ENCODE data around the gene UTP3. TPM values are rescaled to one million over a fixed set of nuclear protein-coding genes. Genes with fewer than 3 reads are reported as not detected.

Gene UTP3, protein sequence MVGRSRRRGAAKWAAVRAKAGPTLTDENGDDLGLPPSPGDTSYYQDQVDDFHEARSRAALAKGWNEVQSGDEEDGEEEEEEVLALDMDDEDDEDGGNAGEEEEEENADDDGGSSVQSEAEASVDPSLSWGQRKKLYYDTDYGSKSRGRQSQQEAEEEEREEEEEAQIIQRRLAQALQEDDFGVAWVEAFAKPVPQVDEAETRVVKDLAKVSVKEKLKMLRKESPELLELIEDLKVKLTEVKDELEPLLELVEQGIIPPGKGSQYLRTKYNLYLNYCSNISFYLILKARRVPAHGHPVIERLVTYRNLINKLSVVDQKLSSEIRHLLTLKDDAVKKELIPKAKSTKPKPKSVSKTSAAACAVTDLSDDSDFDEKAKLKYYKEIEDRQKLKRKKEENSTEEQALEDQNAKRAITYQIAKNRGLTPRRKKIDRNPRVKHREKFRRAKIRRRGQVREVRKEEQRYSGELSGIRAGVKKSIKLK
- total RNA-seq = 21.8 and 22.1 TPM in 2 replicates

DNA sequence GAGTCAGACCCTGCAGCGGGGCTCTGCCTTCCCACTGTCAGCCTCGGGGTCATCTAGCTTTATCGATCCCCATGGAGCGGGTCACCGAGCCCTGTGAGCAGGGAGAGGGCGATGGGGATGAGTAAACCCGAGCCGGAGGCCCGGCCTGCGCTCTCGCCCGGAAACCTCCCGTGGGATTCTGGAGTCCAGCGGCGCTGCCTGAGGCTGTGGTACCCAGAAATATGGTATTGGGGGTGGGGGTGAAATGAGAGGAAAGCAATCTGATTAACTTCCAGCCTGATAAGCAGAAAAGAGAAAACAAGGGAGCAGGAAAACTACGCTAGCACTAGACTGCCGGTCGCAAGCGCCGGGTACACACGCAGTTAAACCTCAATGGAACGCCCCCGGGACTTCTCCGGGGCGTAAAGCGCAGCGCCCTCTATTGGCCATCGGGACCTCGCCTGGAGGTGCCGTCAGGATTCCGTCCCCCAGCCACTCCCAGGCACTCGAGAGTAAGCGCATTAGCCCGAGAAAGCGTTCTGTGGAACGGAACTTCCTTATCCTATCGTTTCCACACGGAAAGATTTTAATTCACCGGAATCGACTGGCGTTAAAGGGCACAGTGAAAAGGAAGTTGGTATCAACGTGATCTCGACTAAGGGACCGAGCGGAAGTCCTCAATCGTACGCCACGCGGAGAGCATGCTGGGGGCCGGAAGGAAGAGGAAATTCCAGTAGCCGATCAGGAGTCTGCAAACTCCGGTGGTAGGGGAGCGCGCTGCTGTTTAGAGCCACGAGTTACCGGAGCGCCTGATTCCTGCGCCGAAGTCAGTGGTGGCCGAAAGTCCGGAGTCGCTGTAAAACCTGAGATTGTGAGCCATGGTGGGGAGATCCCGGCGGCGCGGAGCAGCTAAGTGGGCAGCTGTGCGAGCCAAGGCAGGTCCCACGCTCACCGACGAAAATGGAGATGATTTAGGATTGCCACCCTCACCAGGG is at the start of gene UTP3:
Gene UTP3, plus strand, starts transcription at position 712 of the 974 bp plus-strand sequence. Its CDS starts 146 bp downstream, at position 858.

DNA sequence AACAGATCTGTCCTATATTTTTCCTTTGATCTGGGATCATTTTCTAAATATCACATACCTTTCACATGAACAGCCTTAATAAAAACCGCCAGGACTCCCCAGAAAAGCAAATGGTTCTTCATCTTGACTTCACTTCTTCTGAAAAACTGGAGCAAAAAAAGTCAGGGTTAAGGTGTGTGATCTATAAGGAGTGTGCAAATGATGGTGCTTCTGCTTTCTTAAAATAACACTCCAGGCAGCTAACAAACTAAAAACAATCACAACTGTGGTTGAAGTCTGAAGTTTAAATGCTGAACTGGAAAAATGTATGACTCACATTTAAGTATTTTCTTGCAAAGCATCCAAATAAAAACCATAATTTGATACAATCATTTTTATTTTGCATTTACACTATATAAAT is 22.0 kb upstream of the UTP3 start, which contains the start of gene JCHAIN:
Gene JCHAIN, minus strand, starts transcription at position 140 of the 400 bp plus-strand sequence. Its CDS starts 18 bp downstream, at position 122.

DNA sequence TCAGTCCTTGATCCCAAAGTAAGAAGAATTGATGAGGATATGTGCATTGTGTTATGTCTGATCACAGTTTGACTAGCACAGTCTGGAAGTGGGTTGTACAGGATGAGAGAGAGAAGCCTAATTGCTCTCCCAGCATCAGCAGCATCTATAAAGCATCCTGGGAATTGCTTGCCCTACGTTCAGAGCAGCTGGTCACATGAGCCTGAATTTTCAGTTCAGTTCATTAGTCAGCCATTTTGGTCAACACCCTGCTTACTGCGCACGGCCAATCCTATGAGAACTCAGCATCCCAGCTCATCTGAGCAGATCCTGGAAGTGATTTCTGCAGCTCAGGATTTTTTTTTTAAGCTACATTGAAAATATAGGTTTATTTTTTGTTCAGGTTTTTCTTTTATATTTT is 33.4 kb downstream of the UTP3 start, which contains the start of gene RUFY3:
Gene RUFY3, plus strand, starts transcription at position 218 of the 400 bp plus-strand sequence. CDS start 610 bp downstream, outside the sequence.

Other genes with a start within 250 kb of the UTP3 start
- gene MUC7, start 216.3 kb upstream of the UTP3 start, total RNA-seq = not detected in 2 replicates
- not detected in 2 replicates for gene AMTN, start 170.0 kb upstream of the UTP3 start, total RNA-seq
- not detected in 2 replicates for gene AMBN, start 96.3 kb upstream of the UTP3 start, total RNA-seq
- gene ENAM, start 59.8 kb upstream of the UTP3 start, total RNA-seq = 0.17 and 0.44 TPM in 2 replicates
- 3.6 and 5.8 TPM in 2 replicates for gene JCHAIN, start 22.0 kb upstream of the UTP3 start, total RNA-seq
- gene RUFY3, start 33.4 kb downstream of the UTP3 start, total RNA-seq = 77.2 and 98.5 TPM in 2 replicates
- gene GRSF1, start 151.4 kb downstream of the UTP3 start, total RNA-seq = 66.0 and 90.8 TPM in 2 replicates
- 9.9 and 19.8 TPM in 2 replicates for gene MOB1B, start 213.8 kb downstream of the UTP3 start, total RNA-seq

Measured in smooth muscle cell of trachea (primary cell).